Prostate gland (tissue), 2 donors: Measurements from ENCODE around the gene CPED1.
A peak's percentile ranks its signal among the peaks of the same experiment; 100 is the strongest.

Experiments used
- CTCF ChIP-seq, 4 experiments: fragments of 200-600 bp in 2 of 4; fragments of 450-650 bp in 2 of 4; sonication (generic) in 2 of 4; IDR thresholded peaks; 1 replicate in 3 of 4; 2 replicates in 1 of 4; pipeline ENCODE4 v1.5.1; 2016 to 2019; ENCODE audit warnings: antibody characterized with exemption in 4 of 4, mild to moderate bottlenecking in 2 of 4, moderate library complexity in 2 of 4
- POLR2A ChIP-seq: fragments of 450-650 bp; IDR thresholded peaks from one replicate; pipeline ENCODE4 v1.6.1; 2016; ENCODE audit warnings: antibody characterized with exemption, mild to moderate bottlenecking
- POLR2AphosphoS5 ChIP-seq: sonication (generic); formaldehyde crosslinking; IDR thresholded peaks from one replicate; pipeline ENCODE4 v1.6.1; 2017; ENCODE audit warnings: antibody characterized with exemption

GRCh38 chr7:121337398-121337797, 348.9 kb downstream of the CPED1 start:
- TF ChIP-seq CTCF (IDR thresholded peaks at IDR 0.05) = peak in 1 of 4 experiments; percentile 15
- TF ChIP-seq POLR2AphosphoS5 = no peak
- TF ChIP-seq POLR2A = no peak
